ENCODE results near the gene SYF2. TPM values are rescaled to one million over a fixed set of nuclear protein-coding genes. Genes with fewer than 3 reads are reported as not detected.
A peak's percentile ranks its signal among the peaks of the same experiment; 100 is the strongest.

SYF2 gene
- total RNA-seq, 1 donor from 2014 or later, result 11.8 TPM

DNA sequence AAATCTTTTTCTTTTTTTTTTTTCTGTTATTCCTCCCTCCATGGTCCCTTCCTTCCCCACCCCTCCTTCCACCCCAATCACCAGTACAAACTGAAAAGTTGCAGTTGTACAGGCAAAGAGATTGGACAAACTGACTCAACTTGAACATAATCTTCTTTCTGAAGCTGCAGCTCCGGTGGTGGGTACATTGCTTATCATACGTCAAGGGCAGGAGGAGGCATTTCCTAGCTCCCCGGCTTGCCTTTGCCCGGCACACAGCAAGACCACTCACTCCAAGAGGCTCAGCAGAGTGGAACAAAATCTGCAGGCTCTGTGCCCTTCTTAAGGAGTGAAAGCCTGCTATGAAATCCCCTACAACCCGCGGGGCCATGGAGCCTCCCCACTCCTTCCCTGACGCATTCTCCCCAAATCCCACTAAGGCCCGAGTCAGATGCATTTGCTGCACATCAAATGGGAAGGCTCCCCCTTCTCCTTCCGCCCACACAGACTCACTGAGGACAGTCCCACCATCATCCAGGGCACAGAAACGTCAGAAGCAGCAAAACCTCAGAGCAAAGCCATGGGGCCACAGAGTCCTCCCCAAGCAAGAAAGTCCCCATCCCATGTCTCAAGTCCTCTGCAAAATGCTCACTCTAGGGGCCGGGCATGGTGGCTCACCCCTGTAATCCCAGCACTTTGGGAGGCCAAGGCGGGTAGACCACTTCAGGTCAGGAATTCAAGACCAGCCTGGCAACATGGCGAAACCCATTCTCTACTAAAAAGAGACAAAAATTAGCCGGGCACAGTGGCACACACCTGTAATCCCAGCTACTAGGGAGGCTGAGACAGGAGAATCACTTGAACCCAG is 45.9 kb downstream of the SYF2 start:
- ATAC-seq (no peak), DNase-seq (ENCODE audit: low spot score) (no peak)

DNA sequence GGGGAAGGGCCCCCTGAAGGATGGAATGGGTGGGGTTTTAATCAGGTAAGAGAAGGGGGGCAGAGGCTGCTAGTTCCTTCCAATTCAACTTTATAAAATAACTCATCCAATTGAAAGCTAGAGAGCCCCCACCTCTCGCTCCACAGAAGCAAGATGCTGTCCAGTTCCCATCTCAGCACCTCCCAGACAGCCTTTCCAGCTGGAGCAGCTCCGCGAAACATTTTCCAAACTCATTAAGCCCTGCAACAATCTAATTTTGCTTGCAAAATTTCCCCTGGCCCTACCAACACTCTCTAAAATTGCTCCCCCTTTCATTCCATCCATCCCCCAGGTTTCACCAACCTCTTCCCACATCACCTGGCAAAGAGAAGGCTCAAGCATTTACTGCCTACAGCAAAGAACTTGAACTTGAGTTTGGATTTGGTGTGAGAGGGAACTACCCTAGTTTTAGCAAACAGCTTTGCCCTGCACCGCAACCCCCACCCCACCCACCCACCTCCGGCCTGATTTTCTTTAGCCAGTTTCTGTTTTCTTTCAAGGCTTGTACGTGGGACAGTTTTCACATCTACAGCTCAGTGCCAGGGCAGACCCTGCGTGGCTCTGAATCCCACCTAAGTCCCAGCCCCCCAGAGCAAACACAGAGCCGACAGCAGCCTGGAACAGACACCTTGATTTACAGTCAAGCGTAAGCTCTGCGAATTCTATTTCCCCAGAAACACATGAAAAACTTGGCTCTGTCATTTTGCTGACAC is 46.7 kb downstream of the SYF2 start:
- DNase-seq (ENCODE audit: low spot score) (no peak), ATAC-seq (no peak)

DNA sequence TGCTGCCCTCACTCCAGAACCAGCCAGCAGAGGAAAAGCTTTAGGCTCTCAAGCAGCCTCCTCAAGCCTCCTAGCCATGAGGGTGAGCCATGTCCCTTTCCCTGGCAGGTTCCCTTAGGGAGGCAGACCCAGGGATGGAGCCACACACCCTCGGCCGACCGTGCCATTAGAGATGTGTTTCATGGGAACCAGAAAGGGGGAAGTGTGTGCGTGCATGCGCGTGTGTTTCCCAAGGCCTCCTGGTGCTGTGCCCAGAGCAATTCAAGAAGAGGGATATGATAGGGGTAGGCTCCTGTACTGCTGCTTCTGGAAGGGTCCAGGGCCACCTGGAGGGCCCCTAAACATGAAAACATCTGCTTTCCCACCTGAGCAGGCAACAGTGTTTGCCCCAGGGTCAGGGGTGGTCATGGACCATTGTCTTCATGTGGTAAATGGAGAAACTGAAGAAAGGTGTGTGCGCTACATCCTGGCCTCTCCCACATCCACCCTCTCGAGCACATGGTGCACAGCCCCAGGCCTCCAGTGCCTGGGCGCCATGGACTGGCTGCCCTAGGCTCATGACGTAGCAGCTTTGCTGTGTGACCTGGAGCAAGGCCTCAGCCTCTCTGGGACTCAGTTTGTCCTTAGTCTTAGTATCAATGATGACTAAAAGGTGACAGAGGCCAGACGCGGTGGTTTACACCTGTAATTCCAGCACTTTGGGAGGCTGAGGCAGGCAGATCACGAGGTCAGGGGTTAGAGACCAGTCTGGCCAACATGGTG is 48.1 kb downstream of the SYF2 start:
- ATAC-seq, result no peak
- DNase-seq (ENCODE audit: low spot score), result no peak

DNA sequence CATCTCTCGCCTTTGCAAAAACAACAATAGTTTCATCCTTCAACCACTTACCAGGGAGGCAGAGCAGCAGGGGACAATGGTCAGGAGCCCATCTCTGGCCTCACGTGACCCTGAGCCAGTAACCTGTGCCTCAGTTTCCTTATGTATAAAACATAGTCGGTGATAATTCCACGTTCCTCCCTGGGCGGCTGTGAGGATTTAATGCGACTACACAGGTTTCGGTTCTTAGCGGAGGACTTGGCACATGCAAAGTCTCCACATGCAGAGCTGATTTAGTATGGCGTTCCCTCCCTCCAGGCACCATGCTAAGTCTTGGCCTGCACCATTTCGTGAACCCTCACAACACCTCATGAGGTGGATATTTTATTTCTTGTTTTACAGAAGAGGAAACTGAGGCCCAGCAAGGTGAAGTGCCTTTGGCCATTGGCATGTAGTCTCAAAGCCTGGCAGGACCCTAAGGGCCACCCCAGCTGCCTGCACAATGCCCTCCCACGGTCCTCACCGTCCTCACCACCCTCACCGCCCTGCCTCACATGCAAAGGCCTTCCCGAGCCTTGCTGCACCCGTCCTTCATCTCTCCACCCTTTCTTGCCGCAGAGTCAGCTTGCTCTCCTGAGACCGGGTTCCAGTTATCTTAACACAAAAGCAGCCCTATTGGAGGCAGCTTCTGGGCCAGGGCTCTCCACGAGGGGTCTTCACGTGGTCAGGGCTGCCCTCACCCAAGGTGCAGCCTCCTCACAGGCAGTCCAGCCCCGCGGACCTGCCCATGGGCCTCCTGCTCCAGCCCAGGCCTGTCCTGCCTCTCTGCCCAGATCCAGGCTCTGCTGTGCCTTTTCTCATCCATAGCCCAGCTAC is 48.9 kb downstream of the SYF2 start:
- ATAC-seq (no peak), DNase-seq (ENCODE audit: low spot score) (no peak)

DNA sequence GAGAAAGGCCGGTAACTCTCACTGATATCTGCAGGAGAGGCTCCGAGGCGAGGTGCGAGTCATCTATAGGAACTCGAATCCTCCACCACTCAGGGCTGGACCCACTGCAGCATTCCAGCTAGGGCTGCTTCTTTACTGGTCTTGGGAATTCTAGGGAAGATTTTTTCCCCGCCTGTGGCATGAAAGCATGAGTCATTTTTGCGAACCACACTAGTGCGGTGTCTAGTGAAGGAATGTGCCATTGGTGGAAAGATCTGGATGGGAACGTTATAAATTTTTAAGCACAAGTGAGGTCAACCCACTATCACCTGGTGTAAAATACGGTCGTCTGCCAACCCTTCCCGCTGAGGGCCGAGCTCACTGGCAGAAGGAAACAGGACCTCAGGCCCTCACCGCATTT is 49.7 kb downstream of the SYF2 start:
- DNase-seq (ENCODE audit: low spot score) (no peak), ATAC-seq (no peak)

DNA sequence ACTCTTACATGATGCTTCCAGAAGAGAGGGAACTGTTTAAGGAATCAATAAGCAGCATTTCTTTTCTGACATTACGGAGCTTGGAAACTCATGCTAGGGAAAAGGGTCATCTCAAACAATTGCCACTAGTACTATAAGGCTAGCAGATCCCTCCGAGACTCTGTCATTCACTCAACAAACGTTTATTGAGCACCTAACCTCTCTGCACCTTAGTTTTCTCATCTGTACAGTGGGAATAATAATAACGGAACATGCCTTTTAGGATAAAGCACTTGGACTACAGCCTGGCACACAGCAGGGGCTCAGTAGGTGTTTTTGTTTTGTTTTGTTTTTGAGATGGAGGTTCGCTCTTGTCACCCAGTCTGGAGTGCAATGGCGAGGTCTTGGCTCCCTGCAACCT is 51.3 kb downstream of the SYF2 start:
- no peak for ATAC-seq

DNA sequence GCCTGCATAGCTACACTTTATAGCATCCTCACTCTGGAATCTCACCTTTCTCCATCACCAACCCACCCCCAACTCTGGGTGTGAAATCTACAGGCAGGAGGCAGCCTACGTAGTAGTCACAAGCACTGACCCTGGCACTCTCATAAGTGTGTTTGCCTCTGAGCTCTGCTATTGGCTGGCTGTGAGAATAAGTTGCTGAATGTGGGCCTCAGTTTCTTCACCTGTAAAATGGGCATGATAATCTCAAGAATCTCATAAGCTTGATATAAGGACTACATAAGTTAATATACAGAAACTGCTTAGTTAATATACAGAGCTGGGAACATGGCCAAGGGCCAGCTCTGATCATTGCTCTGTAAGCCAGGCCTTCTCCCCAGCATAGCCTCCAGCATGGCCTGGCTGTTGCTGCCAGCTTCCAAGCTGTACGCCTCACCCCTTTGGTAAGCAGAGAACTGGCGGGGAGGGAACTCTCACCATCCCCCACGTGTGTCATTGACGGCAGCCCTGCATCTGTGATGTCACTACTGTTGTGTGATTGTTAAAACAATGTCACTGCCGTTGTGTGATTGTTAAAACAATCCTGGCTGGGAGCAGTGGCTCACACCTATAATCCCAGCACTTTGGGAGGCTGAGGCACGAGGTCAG is 53.3 kb downstream of the SYF2 start:
- DNase-seq (ENCODE audit: low spot score), result peak; percentile 23
- ATAC-seq, result no peak

More for the DNA sequence above, 51.3 kb downstream of the SYF2 start:
- DNase-seq (ENCODE audit: low spot score), result no peak

DNA sequence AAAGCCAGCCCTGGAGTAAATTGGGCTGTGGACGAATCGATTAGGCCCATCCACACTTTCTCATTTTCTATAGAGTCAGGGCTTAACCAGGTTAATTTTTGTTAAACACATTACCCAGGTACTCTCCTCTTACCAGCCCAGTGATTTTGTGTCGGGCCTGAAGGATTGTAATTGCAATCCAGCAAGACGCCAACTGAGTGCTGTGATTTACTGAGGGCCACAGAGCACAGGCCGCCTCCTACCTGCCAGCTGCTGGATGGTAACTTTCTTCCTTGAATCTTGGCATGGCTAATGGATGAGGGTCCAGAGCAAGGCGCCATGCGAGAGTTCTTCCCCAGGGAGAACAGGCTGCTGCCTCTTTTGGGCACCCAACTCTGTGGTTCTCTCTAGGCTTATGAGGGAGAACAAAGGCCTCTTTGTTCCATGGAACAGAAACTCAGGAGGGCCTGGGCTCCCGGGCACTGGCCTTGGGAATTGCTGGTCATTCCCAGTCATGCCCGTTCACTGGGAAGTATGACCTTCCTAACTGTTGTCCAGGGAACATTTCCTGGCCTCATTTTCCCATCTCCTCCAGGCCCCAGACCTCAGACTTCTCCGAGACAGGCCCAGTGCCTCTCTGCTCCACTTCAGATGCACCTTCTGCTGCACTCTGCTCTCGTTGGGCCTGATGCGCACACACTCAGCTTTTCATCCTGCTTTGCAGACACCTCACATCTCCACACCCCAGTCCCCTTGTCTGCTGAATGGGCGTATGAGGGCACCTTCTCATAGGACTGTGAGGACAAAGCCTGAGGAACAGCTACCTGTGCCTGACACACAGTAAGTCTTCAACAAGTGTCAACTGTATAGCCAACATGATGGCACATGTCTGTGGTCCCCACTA is 57.3 kb downstream of the SYF2 start:
- DNase-seq (ENCODE audit: low spot score), result no peak
- ATAC-seq, result no peak

DNA sequence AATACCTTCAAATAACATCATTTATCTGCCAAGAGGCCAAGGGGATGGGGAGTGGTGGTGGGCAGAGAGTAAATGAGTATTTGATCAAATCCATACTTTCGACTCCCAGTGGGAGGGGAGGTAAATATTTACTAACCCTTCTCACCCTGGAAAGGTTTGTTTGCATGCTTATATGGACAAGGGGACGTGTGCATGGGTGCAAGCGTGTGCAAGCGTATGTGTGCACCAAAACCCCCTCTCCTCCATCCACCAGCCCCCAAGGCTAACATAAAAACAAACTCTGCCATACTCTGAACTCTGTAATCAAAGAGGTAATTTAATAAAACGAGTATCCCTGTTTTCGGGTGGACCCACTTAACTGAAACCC is 58.0 kb downstream of the SYF2 start:
- no peak for DNase-seq (ENCODE audit: low spot score)
- ATAC-seq, result no peak

DNA sequence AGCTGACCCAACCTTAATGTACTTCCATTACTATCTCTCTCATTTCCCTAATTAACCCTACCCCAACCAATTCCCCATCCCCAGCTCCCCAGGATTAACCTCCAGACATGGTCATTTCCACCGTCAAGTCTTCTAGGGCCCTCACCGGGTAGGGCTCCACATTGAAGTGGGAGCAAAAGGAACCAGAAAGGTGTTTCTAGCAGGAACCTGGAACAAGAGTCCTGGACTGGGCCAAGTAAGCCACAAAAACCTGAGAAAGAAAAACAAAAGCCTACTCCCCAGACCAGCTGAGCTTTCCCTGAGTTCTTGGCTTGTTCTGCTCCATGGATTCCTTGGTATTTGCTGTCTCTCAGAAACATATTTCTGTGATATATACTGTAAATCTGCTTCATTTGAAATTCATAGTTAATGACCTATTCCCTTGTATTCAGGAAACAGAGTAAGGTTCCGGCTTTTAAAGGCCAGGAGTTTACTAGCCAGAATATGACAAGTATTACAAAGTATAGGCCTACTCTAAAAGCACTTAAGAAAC is 58.4 kb downstream of the SYF2 start:
- no peak for ATAC-seq
- DNase-seq (ENCODE audit: low spot score), result no peak

Other genes starting within 250 kb of the SYF2 start
- gene RSRP1, start 15.0 kb upstream of the SYF2 start, total RNA-seq, result 64.9 TPM
- 0.18 TPM for gene RHD, start 40.0 kb upstream of the SYF2 start, total RNA-seq
- gene TMEM50A, start 105.8 kb upstream of the SYF2 start, total RNA-seq, result 26.5 TPM
- 0.65 TPM for gene RHCE, start 188.3 kb upstream of the SYF2 start, total RNA-seq
- 34.0 TPM for gene MACO1, start 198.4 kb upstream of the SYF2 start, total RNA-seq